Sigmoid colon (tissue), 7 donors: ENCODE data around the gene ZNF12. TPM values are rescaled to one million over a fixed set of nuclear protein-coding genes. Genes with fewer than 3 reads are reported as not detected.
"Not testable (repeated sequence)": the region's sequence is repeated elsewhere in the genome, so short reads cannot be mapped to it uniquely, and the experiment has no call there.

ENCODE experiments used
- DNase-seq: peaks from one replicate; pipeline ENCODE4 v3.0.0-alpha.2; 2019
- H3K27ac ChIP-seq, 4 donors: fragments of 200-600 bp; sonication (generic); one replicate each; pipeline ENCODE4 v1.5.1; 2016 to 2019; ENCODE audit warnings: mild to moderate bottlenecking in 1 of 4
- H3K27me3 ChIP-seq, 3 donors: fragments of 200-600 bp; sonication (generic); one replicate each; pipeline ENCODE4 v1.5.1; 2019; ENCODE audit warnings: mild to moderate bottlenecking in 1 of 3
- H3K36me3 ChIP-seq, 4 donors: fragments of 200-600 bp; sonication (generic); one replicate each; pipeline ENCODE4 v1.5.1; 2016 to 2019
- H3K4me1 ChIP-seq, 4 donors: fragments of 200-600 bp; sonication (generic); one replicate each; pipeline ENCODE4 v1.5.1; 2017 to 2019
- H3K4me3 ChIP-seq, 4 donors: fragments of 200-600 bp; sonication (generic); one replicate each; pipeline ENCODE4 v1.5.1; 2017 to 2019; ENCODE audit warnings: mild to moderate bottlenecking in 2 of 4, moderate library complexity in 1 of 4
- H3K9me3 ChIP-seq, 4 donors: fragments of 200-600 bp in 3 of 4; sonication (generic) in 3 of 4; one replicate each; pipeline versions ENCODE4 v1.5.1 to v1.6.1; 2013 to 2019
- CTCF ChIP-seq, 4 experiments: fragments of 450-650 bp in 3 of 4; fragments of 200-600 bp in 1 of 4; IDR thresholded peaks; one replicate each; pipeline ENCODE4 v1.5.1; 2016 to 2019; ENCODE audit warnings: antibody characterized with exemption in 4 of 4, mild to moderate bottlenecking in 3 of 4, moderate library complexity in 2 of 4
- EP300 ChIP-seq, 4 donors: sonication (generic); formaldehyde crosslinking; IDR thresholded peaks; one replicate each; pipeline ENCODE4 v1.6.1; 2017; ENCODE audit warnings: antibody characterized with exemption in 4 of 4
- POLR2A ChIP-seq, 2 donors: fragments of 450-650 bp; IDR thresholded peaks; one replicate each; pipeline ENCODE4 v1.6.1; 2016; ENCODE audit warnings: antibody characterized with exemption in 2 of 2, mild to moderate bottlenecking in 2 of 2, moderate library complexity in 2 of 2
- POLR2AphosphoS5 ChIP-seq, 4 donors: sonication (generic); formaldehyde crosslinking; IDR thresholded peaks; one replicate each; pipeline ENCODE4 v1.6.1; 2017; ENCODE audit warnings: antibody characterized with exemption in 4 of 4
- WGBS, 2 donors: extraction: QIAGEN DNeasy Blood & Tissue Kit; methylation state at CpG; one replicate each; pipeline ENCODE4 v1.1.7; 2013; 5-methylcytosine and 5-hydroxymethylcytosine counted together
- intact Hi-C: fragments of 100-400 bp; cut with DNase I; formaldehyde crosslinking; loops from one replicate; pipeline ENCODE4 v1.15.1; 2023
- polyA plus RNA-seq, 3 donors: library from polyadenylated mRNA; stranded (reverse); fragments of 200-250 nt; gene quantifications; one replicate each; pipeline ENCODE4 v1.2.3, GENCODE V29; 2013
- total RNA-seq, 4 donors: library from RNA; depleted of rRNA; stranded (reverse); fragments of >200 nt; gene quantifications; one replicate each; pipeline ENCODE4 v1.1.0, GENCODE V29; 2016
- donor health status: healthy with polysubstance abuse.
- donor health status: Bipolar disorder and iron deficiency.
- donor health status: healthy.

Gene ZNF12
- total RNA-seq (10 to 100 TPM; 17.2 to 27.1 (median 22.9) TPM), polyA plus RNA-seq (1 to 10 TPM; 4.4 to 9.8 (median 6.6) TPM)

- peak within 1 kb of the TSS; percentile 81 to 96 (median 86) for H3K27ac ChIP-seq
- peak; percentile 99 for DNase-seq
- peaks cover 6 to 18% (median 10%) of the 10 kb centered on the region in 4 donors for H3K36me3 ChIP-seq
- TF ChIP-seq POLR2AphosphoS5 (IDR thresholded peaks at IDR 0.05): peak; percentile 79 to 92 (median 90)
- TF ChIP-seq EP300 (IDR thresholded peaks at IDR 0.05): peak in 1 of 4 donors; percentile 52
- TF ChIP-seq POLR2A (IDR thresholded peaks at IDR 0.05): peak; percentile 30 to 38
- TF ChIP-seq CTCF (IDR thresholded peaks at IDR 0.05): no peak
- 1 to 2% methylated on average over 65 of the region's 65 CpGs for WGBS, 2 donors
- H3K4me1 ChIP-seq: peaks cover 0 to 35% (median 25%) of the 10 kb centered on the region in 4 donors
- intact Hi-C loops: loop anchor here (5.0 to 10.0 kb wide), 2 partner anchors 120 to 478 kb away; partner anchors contain the start of gene C1GALT1
- H3K9me3 ChIP-seq: no peaks in the 10 kb centered on the region
- peak within 1 kb of the TSS; percentile 90 to 100 (median 95) for H3K4me3 ChIP-seq
- no peaks in the 10 kb centered on the region for H3K27me3 ChIP-seq
These were observed at the start of gene ZNF12 for GRCh38 chr7:6706666-6707407. Gene ZNF12 (minus strand): TSS chr7:6706947. CDS start chr7:6705173, 1,774 bp downstream.

GRCh38 chr7:6753964-6754363 lies 47.2 kb upstream of the ZNF12 start, which contains the start of gene RSPH10B2:
Gene RSPH10B2 (plus strand): TSS chr7:6754103. CDS start chr7:6757678, 3,575 bp downstream.
- H3K36me3 ChIP-seq, H3K27ac ChIP-seq, intact Hi-C loops, DNase-seq, H3K27me3 ChIP-seq, H3K9me3 ChIP-seq, H3K4me1 ChIP-seq: not testable (repeated sequence)
- peak within 1 kb of the TSS in 1 of 4 donors; percentile 21 for H3K4me3 ChIP-seq
- 4 to 13% methylated on average over 24 to 25 of the region's 38 CpGs for WGBS, 2 donors

GRCh38 chr7:6750173-6750572 lies 43.4 kb upstream of the ZNF12 start:
- H3K27ac ChIP-seq, H3K4me3 ChIP-seq, intact Hi-C loops, H3K4me1 ChIP-seq, H3K36me3 ChIP-seq, H3K27me3 ChIP-seq, DNase-seq, H3K9me3 ChIP-seq: not testable (repeated sequence)
- WGBS, 2 donors: 90 to 96% methylated on average over 3 to 4 of the region's 6 CpGs

- H3K9me3 ChIP-seq, DNase-seq, H3K27ac ChIP-seq, intact Hi-C loops, H3K4me3 ChIP-seq, H3K27me3 ChIP-seq, H3K4me1 ChIP-seq, H3K36me3 ChIP-seq: not testable (repeated sequence)
- 89 to 93% methylated on average over 6 of the region's 12 CpGs for WGBS, 2 donors
These were observed 42.6 kb upstream of the ZNF12 start for GRCh38 chr7:6749335-6749734.

- H3K27me3 ChIP-seq, H3K4me3 ChIP-seq, H3K4me1 ChIP-seq, H3K27ac ChIP-seq, intact Hi-C loops, H3K9me3 ChIP-seq, DNase-seq: not testable (repeated sequence)
- 82 to 96% methylated on average over 1 of the region's 12 CpGs for WGBS, 2 donors
- peaks cover 0 to 23% (median 11%) of the 10 kb centered on the region in 4 donors for H3K36me3 ChIP-seq
These were observed 37.8 kb upstream of the ZNF12 start for GRCh38 chr7:6744410-6745100.

GRCh38 chr7:6738415-6738814 lies 31.7 kb upstream of the ZNF12 start:
- intact Hi-C loops, DNase-seq, H3K27me3 ChIP-seq, H3K4me1 ChIP-seq, H3K27ac ChIP-seq, H3K9me3 ChIP-seq, H3K4me3 ChIP-seq: not testable (repeated sequence)
- peaks cover 5 to 70% (median 30%) of the 10 kb centered on the region in 4 donors for H3K36me3 ChIP-seq
- WGBS, 2 donors: 97% methylated on average over 6 to 8 of the region's 11 CpGs

- intact Hi-C loops: no loop called here
- H3K4me3 ChIP-seq: peak overlapping the region; percentile 67 to 99 (median 92)
- WGBS, 2 donors: 1% methylated on average over 18 of the region's 18 CpGs
- peaks cover 5 to 21% (median 12%) of the 10 kb centered on the region in 4 donors for H3K4me1 ChIP-seq
- H3K9me3 ChIP-seq: no peaks in the 10 kb centered on the region
- peak overlapping the region; percentile 83 to 91 (median 90) for H3K27ac ChIP-seq
- TF ChIP-seq CTCF (IDR thresholded peaks at IDR 0.05): no peak
- TF ChIP-seq POLR2AphosphoS5 (IDR thresholded peaks at IDR 0.05): no peak
- no peak for TF ChIP-seq EP300 (IDR thresholded peaks at IDR 0.05)
- no peak for TF ChIP-seq POLR2A (IDR thresholded peaks at IDR 0.05)
- H3K36me3 ChIP-seq: peaks cover 0 to 31% (median 12%) of the 10 kb centered on the region in 4 donors
- no peaks in the 10 kb centered on the region for H3K27me3 ChIP-seq
- no peak for DNase-seq
These were observed 23.5 kb upstream of the ZNF12 start for GRCh38 chr7:6730343-6730633.
